Measurements from ENCODE around the gene MRRF.
"Not testable (repeated sequence)": the region's sequence is repeated elsewhere in the genome, so short reads cannot be mapped to it uniquely, and the experiment has no call there.

Gene MRRF

GRCh38 chr9:122276096-122276495, 11.4 kb downstream of the MRRF start:
- DNase-seq (ENCODE audit: low read depth in 2 of 2), result no peak

- DNase-seq (ENCODE audit: low read depth in 2 of 2), result no peak
Measured at GRCh38 chr9:122277285-122277897, 12.7 kb downstream of the MRRF start.

- DNase-seq (ENCODE audit: low read depth in 2 of 2), result no peak
Measured at GRCh38 chr9:122281368-122281767, 16.7 kb downstream of the MRRF start.

- DNase-seq (ENCODE audit: low read depth in 2 of 2), result no peak
Measured at GRCh38 chr9:122286764-122287163, 22.1 kb downstream of the MRRF start.

- no peak for DNase-seq (ENCODE audit: low read depth in 2 of 2)
Measured at GRCh38 chr9:122287214-122287720, 22.6 kb downstream of the MRRF start.

- no peak for DNase-seq (ENCODE audit: low read depth in 2 of 2)
Measured at GRCh38 chr9:122291458-122291857, 26.8 kb downstream of the MRRF start.

GRCh38 chr9:122294531-122294930, 29.8 kb downstream of the MRRF start:
- DNase-seq (ENCODE audit: low read depth in 2 of 2), result no peak

- DNase-seq (ENCODE audit: low read depth in 2 of 2), result no peak
Measured at GRCh38 chr9:122297512-122297911, 32.8 kb downstream of the MRRF start.

GRCh38 chr9:122302237-122303093, 37.8 kb downstream of the MRRF start:
- peak; percentile 10 to 20 for DNase-seq (ENCODE audit: low read depth in 2 of 2)

GRCh38 chr9:122307061-122307460, 42.4 kb downstream of the MRRF start:
- DNase-seq (ENCODE audit: low read depth in 2 of 2), result no peak

- no peak for DNase-seq (ENCODE audit: low read depth in 2 of 2)
Measured at GRCh38 chr9:122307925-122308324, 43.2 kb downstream of the MRRF start.

- DNase-seq (ENCODE audit: low read depth in 2 of 2), result no peak
Measured at GRCh38 chr9:122309861-122310260, 45.2 kb downstream of the MRRF start.

- no peak for DNase-seq (ENCODE audit: low read depth in 2 of 2)
Measured at GRCh38 chr9:122314165-122314564, 49.5 kb downstream of the MRRF start.

- DNase-seq (ENCODE audit: low read depth in 2 of 2), result no peak
Measured at GRCh38 chr9:122315534-122315933, 50.9 kb downstream of the MRRF start.

GRCh38 chr9:122318284-122318683, 53.6 kb downstream of the MRRF start:
- DNase-seq (ENCODE audit: low read depth in 2 of 2), result no peak

GRCh38 chr9:122320413-122320881, 55.8 kb downstream of the MRRF start:
- no peak for DNase-seq (ENCODE audit: low read depth in 2 of 2)

GRCh38 chr9:122322553-122322952, 57.9 kb downstream of the MRRF start:
- DNase-seq (ENCODE audit: low read depth in 2 of 2), result no peak

GRCh38 chr9:122324665-122325064, 60.0 kb downstream of the MRRF start:
- DNase-seq (ENCODE audit: low read depth in 2 of 2), result not testable (repeated sequence)

GRCh38 chr9:122325124-122325523, 60.4 kb downstream of the MRRF start:
- peak in 1 of 2 experiments; percentile 8 for DNase-seq (ENCODE audit: low read depth in 2 of 2)

- DNase-seq (ENCODE audit: low read depth in 2 of 2), result no peak
Measured at GRCh38 chr9:122327175-122327574, 62.5 kb downstream of the MRRF start.

GRCh38 chr9:122329597-122329996, 64.9 kb downstream of the MRRF start:
- DNase-seq (ENCODE audit: low read depth in 2 of 2), result no peak

- not testable (repeated sequence) for DNase-seq (ENCODE audit: low read depth in 2 of 2)
Measured at GRCh38 chr9:122330466-122330865, 65.8 kb downstream of the MRRF start.

- no peak for DNase-seq (ENCODE audit: low read depth in 2 of 2)
Measured at GRCh38 chr9:122331523-122331927, 66.8 kb downstream of the MRRF start.
